SK-N-MC (cell line): ENCODE results near the gene GRIK3.

ENCODE experiments used
- EZH2 ChIP-seq: fragments of 200-600 bp; sonication (generic); IDR thresholded peaks from one replicate; pipeline ENCODE4 v1.6.1; 2017; ENCODE audit warnings: antibody characterized with exemption
- POLR2AphosphoS5 ChIP-seq: IDR thresholded peaks from 2 replicates; pipeline ENCODE4 v1.6.1; 2012; ENCODE audit warnings: mild to moderate bottlenecking, low read depth, low read length, borderline replicate concordance

- no peak for TF ChIP-seq EZH2
- TF ChIP-seq POLR2AphosphoS5, result no peak
Observed at GRCh38 chr1:36950604-36951291, 83.6 kb downstream of the GRIK3 start.
